GM12878 (cell line): ENCODE results near the gene ITPKA. TPM values are rescaled to one million over a fixed set of nuclear protein-coding genes. Genes with fewer than 3 reads are reported as not detected.

Experiments used
- ATAC-seq: fragments of 200-7000 bp; cut with Tn5 transposase; 3 replicates; pipeline ENCODE4 v1.9.1; 2020; ENCODE audit warnings: mild to moderate bottlenecking, moderate library complexity
- BruUV-seq: library from RNA; stranded (reverse); fragments of 400-500 nt; replicated peaks from 2 replicates; lab custom pipeline; 2021; lab: Mats Ljungman, UMichigan
- CTCF ChIA-PET: fragments of 300-600 bp; sonication (Branson Sonifier 250); formaldehyde crosslinking; extraction: SDS; loops from one replicate; lab custom pipeline; 2021; ENCODE audit warnings: inconsistent platforms; lab: Yijun Ruan, JAX
- POLR2A ChIA-PET: fragments of 350-600 bp; formaldehyde crosslinking; extraction: SDS; loops from one replicate; lab custom pipeline; 2021; ENCODE audit warnings: inconsistent platforms; lab: Charles Lee
- RAD21 ChIA-PET: fragments of 300-600 bp; sonication (Branson Sonifier 250); formaldehyde crosslinking; loops from one replicate; lab custom pipeline; 2023; ENCODE audit warnings: antibody characterized with exemption; ENCODE audit not compliant: unreplicated experiment; lab: Charles Lee
- SMC1A ChIA-PET: fragments of 300-600 bp; sonication (Branson Sonifier 250); formaldehyde crosslinking; loops from one replicate; lab custom pipeline; 2023; ENCODE audit not compliant: unreplicated experiment, uncharacterized antibody; lab: Charles Lee
- DNase-seq: peaks from one replicate; pipeline ENCODE4 v3.0.0-alpha.2; 2011; ENCODE audit warnings: low read depth, low spot score
- FAIRE-seq: peaks from 3 replicates; lab custom pipeline; 2011; peaks lifted over from hg19 to GRCh38; lab: Jason Lieb, UNC
- H2AFZ ChIP-seq: 2 replicates; pipeline ENCODE4 v1.6.0; 2011; ENCODE audit warnings: low read depth, low read length, control low read depth; ENCODE audit not compliant: control insufficient read depth
- H3K27ac ChIP-seq: 2 replicates; pipeline ENCODE4 v1.5.1; 2011; ENCODE audit warnings: control low read depth; ENCODE audit not compliant: control insufficient read depth, insufficient read depth
- H3K27me3 ChIP-seq, 2 experiments: replicated peaks in 1 of 2; 2 replicates each; pipeline versions ENCODE4 v1.6.0 to v1.6.1; 2011; ENCODE audit warnings: low read length in 1 of 2; ENCODE audit not compliant: control insufficient read depth in 2 of 2, insufficient read depth in 2 of 2
- H3K36me3 ChIP-seq, 2 experiments: 2 replicates each; pipeline ENCODE4 v1.5.1; 2011; ENCODE audit warnings: low read length in 1 of 2; ENCODE audit not compliant: control insufficient read depth in 2 of 2, insufficient read depth in 2 of 2
- H3K4me1 ChIP-seq: 2 replicates; pipeline ENCODE4 v1.6.1; 2011; ENCODE audit warnings: mild to moderate bottlenecking, low read length, moderate library complexity, mixed read lengths; ENCODE audit not compliant: control insufficient read depth, insufficient read depth
- H3K4me2 ChIP-seq: 2 replicates; pipeline ENCODE4 v1.6.0; 2011; ENCODE audit warnings: control low read depth; ENCODE audit not compliant: control insufficient read depth, insufficient read depth
- H3K4me3 ChIP-seq: fragments of 200-600 bp; sonication (generic); 2 replicates; pipeline ENCODE4 v1.5.1; 2016
- H3K79me2 ChIP-seq: 2 replicates; pipeline ENCODE4 v1.6.0; 2011; ENCODE audit warnings: low read length; ENCODE audit not compliant: control insufficient read depth, insufficient read depth
- H3K9ac ChIP-seq: 2 replicates; pipeline ENCODE4 v1.8.0; 2011; ENCODE audit warnings: low read length, control low read depth, mixed read lengths; ENCODE audit not compliant: control insufficient read depth, insufficient read depth
- H3K9me3 ChIP-seq: replicated peaks from 3 replicates; pipeline ENCODE4 v1.5.1; 2011; ENCODE audit warnings: mild to moderate bottlenecking, low read length; ENCODE audit not compliant: control insufficient read depth, insufficient read depth
- H4K20me1 ChIP-seq: 2 replicates; pipeline ENCODE4 v1.6.0; 2011; ENCODE audit not compliant: control insufficient read depth, insufficient read depth
- CTCF ChIP-seq, 3 experiments: IDR thresholded peaks in 2 of 3; conservative IDR thresholded peaks in 1 of 3; 2 replicates each; pipeline ENCODE4 v1.5.1; 2011; ENCODE audit warnings: low read depth in 3 of 3, low read length in 3 of 3, mild to moderate bottlenecking in 3 of 3, control low read depth in 2 of 3, moderate library complexity in 2 of 3, inconsistent platforms in 1 of 3, mixed read lengths in 1 of 3; ENCODE audit not compliant: control insufficient read depth in 2 of 3, insufficient read depth in 1 of 3; ENCODE audit errors: extremely low read depth in 1 of 3
- FOXM1 ChIP-seq: IDR thresholded peaks from 2 replicates; pipeline ENCODE4 v1.6.1; 2012; ENCODE audit warnings: low read depth, mild to moderate bottlenecking, inconsistent platforms, low read length, moderate library complexity
- NKRF ChIP-seq: fragments of 450-650 bp; conservative IDR thresholded peaks from 2 replicates; pipeline ENCODE4 v1.6.1; 2017; ENCODE audit warnings: mild to moderate bottlenecking, moderate library complexity
- PBX3 ChIP-seq: IDR thresholded peaks from 2 replicates; pipeline ENCODE4 v1.6.1; 2011; ENCODE audit warnings: mild to moderate bottlenecking, low read depth, low read length, moderate library complexity; ENCODE audit not compliant: insufficient replicate concordance
- PRDM15 ChIP-seq: fragments of 450-650 bp; formaldehyde crosslinking; IDR thresholded peaks from 2 replicates; pipeline ENCODE4 v1.4.0; 2020; ENCODE audit warnings: mild to moderate bottlenecking, moderate library complexity
- RAD21 ChIP-seq: IDR thresholded peaks from 2 replicates; pipeline ENCODE4 v1.6.1; 2011; ENCODE audit warnings: mild to moderate bottlenecking, low read depth, low read length, moderate library complexity; ENCODE audit not compliant: insufficient read depth
- RELA ChIP-seq: fragments of 450-650 bp; IDR thresholded peaks from 2 replicates; pipeline ENCODE4 v1.8.0; 2014; ENCODE audit warnings: borderline replicate concordance; ENCODE audit not compliant: partially characterized antibody
- RELB ChIP-seq: fragments of 450-650 bp; IDR thresholded peaks from 2 replicates; pipeline ENCODE4 v1.6.1; 2017; ENCODE audit warnings: low read depth, mild to moderate bottlenecking, moderate library complexity
- SP1 ChIP-seq: IDR thresholded peaks from one replicate; pipeline ENCODE4 v1.6.1; 2011; ENCODE audit warnings: low read depth, low read length
- SPI1 ChIP-seq: IDR thresholded peaks from 2 replicates; pipeline ENCODE4 v1.6.1; 2011; ENCODE audit warnings: low read depth, mild to moderate bottlenecking, low read length, moderate library complexity, borderline replicate concordance; ENCODE audit not compliant: insufficient read depth
- ZNF384 ChIP-seq: IDR thresholded peaks from 2 replicates; pipeline ENCODE4 v1.6.1; 2012; ENCODE audit warnings: low read depth, mild to moderate bottlenecking, low read length, improper control_type of control experiment, borderline replicate concordance
- WGBS: methylation state at CpG from one replicate; pipeline ENCODE4 v1.1.6; 2016; ENCODE audit warnings: low lambda C conversion rate; ENCODE audit not compliant: insufficient replicate concordance, insufficient coverage; ENCODE audit errors: missing lambda C conversion rate; 5-methylcytosine and 5-hydroxymethylcytosine counted together
- in situ Hi-C: fragments of 300-500 bp; cut with MboI; formaldehyde crosslinking; loops from 9 replicates; pipeline ENCODE4 v1.14.3; 2018; ENCODE audit warnings: mixed read lengths
- intact Hi-C: fragments of 100-400 bp; cut with micrococcal nuclease; formaldehyde crosslinking; loops from one replicate; pipeline ENCODE4 v1.14.2; 2022; ENCODE audit not compliant: unreplicated experiment
- polyA plus RNA-seq, 11 experiments: library from polyadenylated mRNA; depleted of rRNA in 4 of 11; unstranded in 6 of 11; stranded (reverse) in 5 of 11; fragments of >200 nt; fragmentation: Nextera tagmentation in 4 of 11; fragmentation: Illumina TruSeq in 1 of 11; extraction: Ambion mirVana in 4 of 11; extraction: Trizol in 1 of 11; gene quantifications; 1 replicate in 1 of 11; 2 replicates in 10 of 11; pipeline versions ENCODE4 v1.2.1 to v1.2.3, GENCODE V29; 2011 to 2016; ENCODE audit warnings: inconsistent platforms in 2 of 11, missing spikeins in 2 of 11, low read depth in 1 of 11
- total RNA-seq, 4 experiments: library from RNA; depleted of rRNA in 3 of 4; stranded (reverse); fragments of >200 nt in 3 of 4; fragmentation: Illumina TruSeq in 1 of 4; extraction: Trizol in 1 of 4; gene quantifications; 2 replicates each; pipeline versions ENCODE4 v1.2.1 to v1.2.3, GENCODE V29; 2013 to 2021

The ITPKA gene
- total and polyA plus RNA-seq, 10 of the 15 experiments (the other 5 are each of a cell fraction or from before 2014, with no cell fraction given): 0.04 to 1.5 (median 0.49) TPM; not detected in 1

- Histone ChIP-seq H3K4me1 (peaks cover 18% of the 10 kb centered on the region), H4K20me1 (no peaks in the 10 kb centered on the region), H3K4me2 (no peak overlapping the region), H3K9ac (no peak overlapping the region), H3K9me3 (no peaks in the 10 kb centered on the region), H3K4me3 (no peak overlapping the region), H3K27ac (no peak overlapping the region), H3K27me3 (no peaks in the 10 kb centered on the region), H2AFZ (no peak overlapping the region), H3K79me2 (no peaks in the 10 kb centered on the region), H3K36me3 (peaks cover 0 to 3% of the 10 kb centered on the region in 2 experiments; a peak in 3 of 4 replicates)
- WGBS: 65% methylated on average over 10 of the region's 11 CpGs
- no peak for ATAC-seq
- in situ Hi-C loops: no loop called here
- no peak for FAIRE-seq
- BruUV-seq: no TSS peak
- DNase-seq: no peak
- ChIA-PET POLR2A (interaction anchor here (2.5 kb wide), 1 partner anchor 8 kb away, joined by 16 read pairs; the partner anchor contains the start of gene ITPKA), SMC1A (no interaction called here), CTCF (interaction anchor here (1.0 to 2.1 kb wide), 2 partner anchors 8 to 19 kb away, joined by 3 to 9 read pairs; no protein-coding TSS in a partner anchor), RAD21 (no interaction called here)
- intact Hi-C loops: no loop called here
- TF ChIP-seq FOXM1 (no peak), NKRF (no peak), ZNF384 (no peak), PRDM15 (CRISPR knock-in tag) (no peak), CTCF (IDR thresholded peaks at IDR 0.05 in 2 of 3, conservative IDR thresholded peaks at IDR 0.05 in 1 of 3; ENCODE audit: control insufficient read depth in 2 of 3, extremely low read depth in 1 of 3, insufficient read depth in 1 of 3, low read depth in 3 of 3, low read length in 3 of 3) (no peak), SPI1 (no peak), RELB (no peak), PBX3 (no peak), RELA (no peak), RAD21 (no peak), SP1 (no peak)
Observed at GRCh38 chr15:41484937-41485625, 8.6 kb upstream of the ITPKA start.
